Fibroblast of lung (primary cell): Measurements from ENCODE around the gene SRSF11.

Source experiments
- CTCF ChIP-seq, 2 donors: IDR thresholded peaks in 1 of 2; conservative IDR thresholded peaks in 1 of 2; 1 replicate in 1 of 2; 2 replicates in 1 of 2; pipeline ENCODE4 v1.5.1; 2011 to 2012; ENCODE audit warnings: low read length in 2 of 2, control low read depth in 1 of 2, inconsistent platforms in 1 of 2, low read depth in 1 of 2, mild to moderate bottlenecking in 1 of 2
- EZH2 ChIP-seq: IDR thresholded peaks from 2 replicates; pipeline ENCODE4 v1.5.1; 2012; ENCODE audit warnings: low read length, control low read depth, mild to moderate bottlenecking; ENCODE audit errors: missing control alignments

GRCh38 chr1:70295749-70296148 is 74.6 kb downstream of the SRSF11 start:
- no peak for TF ChIP-seq CTCF (conservative IDR thresholded peaks at IDR 0.05 in 1 of 2, IDR thresholded peaks at IDR 0.05 in 1 of 2; ENCODE audit: low read depth in 1 of 2, low read length in 2 of 2)
- TF ChIP-seq EZH2 = no peak
